Forelimb muscle (tissue), 1 donor: Measurements from ENCODE around the gene PLXNA4. TPM values are rescaled to one million over a fixed set of nuclear protein-coding genes. Genes with fewer than 3 reads are reported as not detected.
"Not testable (repeated sequence)": the region's sequence is repeated elsewhere in the genome, so short reads cannot be mapped to it uniquely, and the experiment has no call there.

Experiments used
- DNase-seq: peaks from one replicate; pipeline ENCODE4 v3.0.0-alpha.2; 2013; ENCODE audit warnings: low read depth
- polyA plus RNA-seq: library from polyadenylated mRNA; unstranded; fragments of 120-200 nt; gene quantifications from one replicate; pipeline ENCODE4 v1.2.1, GENCODE V29; 2013; ENCODE audit not compliant: insufficient read length

Gene PLXNA4
- polyA plus RNA-seq, 1 donor, result 4.9 TPM

GRCh38 chr7:132415259-132415658 lies 161.0 kb downstream of the PLXNA4 start:
- DNase-seq, result no peak

GRCh38 chr7:132414857-132415256 lies 161.4 kb downstream of the PLXNA4 start:
- no peak for DNase-seq

- DNase-seq, result no peak
These were observed 163.8 kb downstream of the PLXNA4 start for GRCh38 chr7:132412435-132412834.

- no peak for DNase-seq
These were observed 165.3 kb downstream of the PLXNA4 start for GRCh38 chr7:132410861-132411541.

- no peak for DNase-seq
These were observed 165.9 kb downstream of the PLXNA4 start for GRCh38 chr7:132410385-132410784.

- DNase-seq, result no peak
These were observed 168.5 kb downstream of the PLXNA4 start for GRCh38 chr7:132407764-132408163.

GRCh38 chr7:132406039-132406438 lies 170.2 kb downstream of the PLXNA4 start:
- DNase-seq, result no peak

GRCh38 chr7:132404261-132404660 lies 172.0 kb downstream of the PLXNA4 start:
- DNase-seq, result no peak

GRCh38 chr7:132403465-132404110 lies 172.7 kb downstream of the PLXNA4 start:
- no peak for DNase-seq

GRCh38 chr7:132402751-132403245 lies 173.5 kb downstream of the PLXNA4 start:
- no peak for DNase-seq

- DNase-seq, result no peak
These were observed 174.2 kb downstream of the PLXNA4 start for GRCh38 chr7:132402096-132402495.

GRCh38 chr7:132400561-132401142 lies 175.6 kb downstream of the PLXNA4 start:
- DNase-seq, result no peak

- DNase-seq, result no peak
These were observed 176.9 kb downstream of the PLXNA4 start for GRCh38 chr7:132399367-132399766.

- no peak for DNase-seq
These were observed 177.9 kb downstream of the PLXNA4 start for GRCh38 chr7:132398253-132398925.

- no peak for DNase-seq
These were observed 179.2 kb downstream of the PLXNA4 start for GRCh38 chr7:132397070-132397469.

GRCh38 chr7:132395361-132395760 lies 180.9 kb downstream of the PLXNA4 start:
- no peak for DNase-seq

- no peak for DNase-seq
These were observed 181.7 kb downstream of the PLXNA4 start for GRCh38 chr7:132394283-132395198.

GRCh38 chr7:132393789-132394261 lies 182.4 kb downstream of the PLXNA4 start:
- DNase-seq, result no peak

- no peak for DNase-seq
These were observed 183.6 kb downstream of the PLXNA4 start for GRCh38 chr7:132392713-132393112.

- no peak for DNase-seq
These were observed 185.6 kb downstream of the PLXNA4 start for GRCh38 chr7:132390705-132391104.

GRCh38 chr7:132390049-132390448 lies 186.2 kb downstream of the PLXNA4 start:
- DNase-seq, result not testable (repeated sequence)
